Mammary epithelial cell (primary cell): ENCODE data around the gene FOXB2.

Source experiments
- CTCF ChIP-seq, 2 donors: IDR thresholded peaks in 1 of 2; conservative IDR thresholded peaks in 1 of 2; 2 replicates each; pipeline ENCODE4 v1.5.1; 2011 to 2012; ENCODE audit warnings: inconsistent platforms in 2 of 2, low read length in 2 of 2, mild to moderate bottlenecking in 2 of 2, control low read depth in 1 of 2, low read depth in 1 of 2; ENCODE audit not compliant: insufficient read depth in 1 of 2; ENCODE audit errors: extremely low read depth in 1 of 2
- EZH2 ChIP-seq: IDR thresholded peaks from 2 replicates; pipeline ENCODE4 v1.6.1; 2012; ENCODE audit warnings: low read length, inconsistent platforms, borderline replicate concordance

GRCh38 chr9:77013206-77013931 is 6.1 kb upstream of the FOXB2 start:
- TF ChIP-seq EZH2 (no peak), CTCF (conservative IDR thresholded peaks at IDR 0.05 in 1 of 2, IDR thresholded peaks at IDR 0.05 in 1 of 2; ENCODE audit: extremely low read depth in 1 of 2, insufficient read depth in 1 of 2, low read depth in 1 of 2, low read length in 2 of 2) (no peak)
